ENCODE measurements around the gene CUX1.

DNA sequence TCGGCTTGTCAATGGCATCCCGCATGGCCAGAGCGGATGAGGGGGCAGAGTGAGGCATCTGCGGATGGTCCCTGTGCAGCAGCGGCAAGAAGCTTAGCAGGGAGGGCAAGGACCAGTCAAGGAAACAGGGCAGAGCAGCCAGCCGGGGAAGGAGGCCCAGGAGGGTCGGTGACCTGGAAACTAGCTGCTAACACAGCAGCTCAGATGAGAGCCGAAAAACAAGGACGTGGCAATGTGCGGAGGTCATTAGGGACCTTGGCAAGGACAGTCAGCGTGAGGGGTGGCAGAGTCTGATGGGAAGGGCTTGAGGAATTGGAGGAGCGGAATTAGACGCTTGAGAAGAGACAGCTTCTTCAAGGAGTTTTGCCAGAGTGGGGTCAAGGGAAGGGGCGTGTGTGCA lies 449.1 kb downstream of the CUX1 start:
- TF ChIP-seq, protein P1, sequence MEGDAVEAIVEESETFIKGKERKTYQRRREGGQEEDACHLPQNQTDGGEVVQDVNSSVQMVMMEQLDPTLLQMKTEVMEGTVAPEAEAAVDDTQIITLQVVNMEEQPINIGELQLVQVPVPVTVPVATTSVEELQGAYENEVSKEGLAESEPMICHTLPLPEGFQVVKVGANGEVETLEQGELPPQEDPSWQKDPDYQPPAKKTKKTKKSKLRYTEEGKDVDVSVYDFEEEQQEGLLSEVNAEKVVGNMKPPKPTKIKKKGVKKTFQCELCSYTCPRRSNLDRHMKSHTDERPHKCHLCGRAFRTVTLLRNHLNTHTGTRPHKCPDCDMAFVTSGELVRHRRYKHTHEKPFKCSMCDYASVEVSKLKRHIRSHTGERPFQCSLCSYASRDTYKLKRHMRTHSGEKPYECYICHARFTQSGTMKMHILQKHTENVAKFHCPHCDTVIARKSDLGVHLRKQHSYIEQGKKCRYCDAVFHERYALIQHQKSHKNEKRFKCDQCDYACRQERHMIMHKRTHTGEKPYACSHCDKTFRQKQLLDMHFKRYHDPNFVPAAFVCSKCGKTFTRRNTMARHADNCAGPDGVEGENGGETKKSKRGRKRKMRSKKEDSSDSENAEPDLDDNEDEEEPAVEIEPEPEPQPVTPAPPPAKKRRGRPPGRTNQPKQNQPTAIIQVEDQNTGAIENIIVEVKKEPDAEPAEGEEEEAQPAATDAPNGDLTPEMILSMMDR (IDR thresholded peaks at IDR 0.05): no peak
- TF ChIP-seq EZH2 (IDR thresholded peaks at IDR 0.05) (no peak), EZH2phosphoT487 (IDR thresholded peaks at IDR 0.05) (no peak)

All from neural progenitor cell (in vitro differentiated cells).